Gastrocnemius medialis (tissue), 4 donors: ENCODE results near the gene CSKMT.

ENCODE experiments used
- CTCF ChIP-seq, 5 experiments: fragments of 450-650 bp in 3 of 5; fragments of 200-600 bp in 2 of 5; sonication (generic) in 2 of 5; IDR thresholded peaks in 4 of 5; conservative IDR thresholded peaks in 1 of 5; 1 replicate in 4 of 5; 2 replicates in 1 of 5; pipeline ENCODE4 v1.5.1; 2016 to 2019; ENCODE audit warnings: antibody characterized with exemption in 5 of 5, mild to moderate bottlenecking in 3 of 5, moderate library complexity in 3 of 5
- POLR2A ChIP-seq, 2 donors: fragments of 450-650 bp; IDR thresholded peaks; one replicate each; pipeline ENCODE4 v1.6.1; 2017; ENCODE audit warnings: antibody characterized with exemption in 2 of 2, mild to moderate bottlenecking in 2 of 2, moderate library complexity in 2 of 2

GRCh38 chr11:62708793-62709192, 43.7 kb downstream of the CSKMT start:
- TF ChIP-seq CTCF (IDR thresholded peaks at IDR 0.05 in 4 of 5, conservative IDR thresholded peaks at IDR 0.05 in 1 of 5): no peak
- no peak for TF ChIP-seq POLR2A (IDR thresholded peaks at IDR 0.05)
